Measurements from ENCODE around the gene PMPCB. TPM values are rescaled to one million over a fixed set of nuclear protein-coding genes. Genes with fewer than 3 reads are reported as not detected.

The PMPCB gene
- total RNA-seq, 1 experiment from 2014 or later, result 74.4 TPM

DNA sequence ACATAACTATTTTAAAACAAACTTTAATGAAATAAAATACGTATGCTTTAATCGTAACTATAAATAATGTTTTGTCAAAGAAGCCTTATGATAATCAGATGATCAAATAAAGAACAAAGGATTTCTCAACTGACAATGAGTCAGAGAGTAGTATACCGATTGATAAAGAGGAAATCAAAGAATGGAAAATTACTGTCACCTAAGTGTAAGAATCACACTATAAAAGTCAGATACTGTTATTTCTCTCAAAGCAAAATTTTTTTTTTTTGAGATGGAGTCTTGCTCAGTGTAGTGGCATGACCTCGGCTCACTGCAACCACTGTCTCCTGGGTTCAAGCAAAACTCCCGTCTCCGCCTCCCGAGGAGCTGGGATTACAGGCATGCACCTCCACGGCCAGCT, 28.5 kb downstream of the PMPCB start:
- H3K36me3 Mint-ChIP-seq, result peaks cover 52% of the 10 kb centered on the region
- POLR2A ChIA-PET, result no interaction called here
- CTCF ChIA-PET, result interaction anchor here (0.7 kb wide), 1 partner anchor 83 kb away, joined by 3 read pairs; no protein-coding TSS in a partner anchor
- ATAC-seq (no peak), DNase-seq (ENCODE audit: low spot score) (no peak)
- no peak overlapping the region for H3K4me3 Mint-ChIP-seq
- H3K4me1 Mint-ChIP-seq, result peaks cover 15% of the 10 kb centered on the region
- no peak overlapping the region for H3K27ac Mint-ChIP-seq
- TF ChIP-seq NR1H2 (CRISPR knock-in tag; IDR thresholded peaks at IDR 0.05), result no peak
- TF ChIP-seq, protein P1, sequence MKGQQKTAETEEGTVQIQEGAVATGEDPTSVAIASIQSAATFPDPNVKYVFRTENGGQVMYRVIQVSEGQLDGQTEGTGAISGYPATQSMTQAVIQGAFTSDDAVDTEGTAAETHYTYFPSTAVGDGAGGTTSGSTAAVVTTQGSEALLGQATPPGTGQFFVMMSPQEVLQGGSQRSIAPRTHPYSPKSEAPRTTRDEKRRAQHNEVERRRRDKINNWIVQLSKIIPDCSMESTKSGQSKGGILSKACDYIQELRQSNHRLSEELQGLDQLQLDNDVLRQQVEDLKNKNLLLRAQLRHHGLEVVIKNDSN (CRISPR knock-in tag; IDR thresholded peaks at IDR 0.05), result no peak
- no peak for TF ChIP-seq ZNF671 (CRISPR knock-in tag; IDR thresholded peaks at IDR 0.05)
- no peak for TF ChIP-seq ZNF232 (CRISPR knock-in tag; IDR thresholded peaks at IDR 0.05)
- TF ChIP-seq ZNF423 (CRISPR knock-in tag; IDR thresholded peaks at IDR 0.05), result no peak
- TF ChIP-seq ETV6 (CRISPR knock-in tag; IDR thresholded peaks at IDR 0.05), result no peak
- TF ChIP-seq ZNF317 (CRISPR knock-in tag; IDR thresholded peaks at IDR 0.05; ENCODE audit: borderline replicate concordance, low read depth), result no peak
- TF ChIP-seq RORB (CRISPR knock-in tag; IDR thresholded peaks at IDR 0.05), result no peak
- TF ChIP-seq STAT6 (CRISPR knock-in tag; conservative IDR thresholded peaks at IDR 0.05; ENCODE audit: low read depth), result no peak
- TF ChIP-seq JUN (CRISPR knock-in tag; IDR thresholded peaks at IDR 0.05), result no peak
- no peak for TF ChIP-seq E2F5 (CRISPR knock-in tag; IDR thresholded peaks at IDR 0.05)
- TF ChIP-seq JAZF1 (CRISPR knock-in tag; IDR thresholded peaks at IDR 0.05), result no peak
- H3K9me3 Mint-ChIP-seq, result no peaks in the 10 kb centered on the region
- no peaks in the 10 kb centered on the region for H3K27me3 Mint-ChIP-seq (ENCODE audit: low read depth)

DNA sequence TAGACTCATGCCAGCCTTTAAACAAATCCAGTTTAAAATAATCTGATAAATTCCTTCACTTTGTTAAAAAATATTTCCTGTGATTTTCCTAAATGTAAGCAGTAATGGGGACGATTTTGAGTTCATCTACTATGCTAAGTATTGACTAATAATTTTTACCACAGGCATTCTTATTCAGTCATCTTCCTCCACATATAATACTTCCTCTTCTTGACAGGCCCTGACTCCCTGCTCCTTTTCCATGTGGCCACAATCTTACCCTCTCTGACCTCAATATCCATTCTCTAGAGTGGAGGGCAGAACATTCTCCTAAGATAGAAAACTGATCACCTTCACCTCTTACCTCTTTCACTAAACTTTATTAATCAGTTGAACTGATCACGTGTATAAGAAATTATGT, 39.5 kb downstream of the PMPCB start:
- no peak overlapping the region for H3K4me3 Mint-ChIP-seq
- ChIA-PET CTCF (no interaction called here), POLR2A (no interaction called here)
- no peaks in the 10 kb centered on the region for H3K4me1 Mint-ChIP-seq
- H3K9me3 Mint-ChIP-seq, result no peaks in the 10 kb centered on the region
- TF ChIP-seq OVOL2 (CRISPR knock-in tag; IDR thresholded peaks at IDR 0.05; ENCODE audit: borderline replicate concordance), result no peak
- no peak for TF ChIP-seq MLX (CRISPR knock-in tag; IDR thresholded peaks at IDR 0.05)
- TF ChIP-seq, protein P2, sequence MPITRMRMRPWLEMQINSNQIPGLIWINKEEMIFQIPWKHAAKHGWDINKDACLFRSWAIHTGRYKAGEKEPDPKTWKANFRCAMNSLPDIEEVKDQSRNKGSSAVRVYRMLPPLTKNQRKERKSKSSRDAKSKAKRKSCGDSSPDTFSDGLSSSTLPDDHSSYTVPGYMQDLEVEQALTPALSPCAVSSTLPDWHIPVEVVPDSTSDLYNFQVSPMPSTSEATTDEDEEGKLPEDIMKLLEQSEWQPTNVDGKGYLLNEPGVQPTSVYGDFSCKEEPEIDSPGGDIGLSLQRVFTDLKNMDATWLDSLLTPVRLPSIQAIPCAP (CRISPR knock-in tag; IDR thresholded peaks at IDR 0.05), result no peak
- TF ChIP-seq ERG (CRISPR knock-in tag; IDR thresholded peaks at IDR 0.05), result no peak
- TF ChIP-seq TP53 (CRISPR knock-in tag; IDR thresholded peaks at IDR 0.05), result no peak
- TF ChIP-seq NFYB (CRISPR knock-in tag; conservative IDR thresholded peaks at IDR 0.05; ENCODE audit: low read depth), result no peak
- TF ChIP-seq GTF2I (CRISPR knock-in tag; conservative IDR thresholded peaks at IDR 0.05), result no peak
- ATAC-seq (no peak), DNase-seq (ENCODE audit: low spot score) (no peak)
- H3K36me3 Mint-ChIP-seq, result peaks cover 59% of the 10 kb centered on the region
- no peaks in the 10 kb centered on the region for H3K27me3 Mint-ChIP-seq (ENCODE audit: low read depth)
- no peak overlapping the region for H3K27ac Mint-ChIP-seq
